Left renal pelvis (tissue), 4 donors: Measurements from ENCODE around the gene PSRC1. TPM values are rescaled to one million over a fixed set of nuclear protein-coding genes. Genes with fewer than 3 reads are reported as not detected.

ENCODE experiments used
- DNase-seq, 4 donors: peaks; one replicate each; pipeline ENCODE4 v3.0.0-alpha.2; 2013; ENCODE audit warnings: low read depth in 4 of 4, low spot score in 3 of 4
- polyA plus RNA-seq, 4 donors: library from polyadenylated mRNA; unstranded; fragments of 120-200 nt; gene quantifications; one replicate each; pipeline ENCODE4 v1.2.1, GENCODE V29; 2013; ENCODE audit not compliant: insufficient read length in 4 of 4

PSRC1 gene
- polyA plus RNA-seq, 4 donors = 22.3 to 25.5 (median 24.4) TPM

DNA sequence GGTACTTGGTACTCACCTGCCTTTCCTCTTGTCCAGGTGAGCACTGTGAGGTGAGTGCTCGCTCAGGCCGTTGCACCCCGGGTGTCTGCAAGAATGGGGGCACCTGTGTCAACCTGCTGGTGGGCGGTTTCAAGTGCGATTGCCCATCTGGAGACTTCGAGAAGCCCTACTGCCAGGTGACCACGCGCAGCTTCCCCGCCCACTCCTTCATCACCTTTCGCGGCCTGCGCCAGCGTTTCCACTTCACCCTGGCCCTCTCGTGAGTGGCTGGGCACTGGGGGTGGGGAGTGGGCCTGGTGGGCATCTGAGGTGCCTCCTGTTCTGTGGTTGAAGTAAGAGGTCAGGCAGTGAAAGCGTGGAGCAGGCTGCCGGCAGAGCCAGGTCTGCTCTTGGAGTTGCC is 21.9 kb downstream of the PSRC1 start:
- no peak for DNase-seq

DNA sequence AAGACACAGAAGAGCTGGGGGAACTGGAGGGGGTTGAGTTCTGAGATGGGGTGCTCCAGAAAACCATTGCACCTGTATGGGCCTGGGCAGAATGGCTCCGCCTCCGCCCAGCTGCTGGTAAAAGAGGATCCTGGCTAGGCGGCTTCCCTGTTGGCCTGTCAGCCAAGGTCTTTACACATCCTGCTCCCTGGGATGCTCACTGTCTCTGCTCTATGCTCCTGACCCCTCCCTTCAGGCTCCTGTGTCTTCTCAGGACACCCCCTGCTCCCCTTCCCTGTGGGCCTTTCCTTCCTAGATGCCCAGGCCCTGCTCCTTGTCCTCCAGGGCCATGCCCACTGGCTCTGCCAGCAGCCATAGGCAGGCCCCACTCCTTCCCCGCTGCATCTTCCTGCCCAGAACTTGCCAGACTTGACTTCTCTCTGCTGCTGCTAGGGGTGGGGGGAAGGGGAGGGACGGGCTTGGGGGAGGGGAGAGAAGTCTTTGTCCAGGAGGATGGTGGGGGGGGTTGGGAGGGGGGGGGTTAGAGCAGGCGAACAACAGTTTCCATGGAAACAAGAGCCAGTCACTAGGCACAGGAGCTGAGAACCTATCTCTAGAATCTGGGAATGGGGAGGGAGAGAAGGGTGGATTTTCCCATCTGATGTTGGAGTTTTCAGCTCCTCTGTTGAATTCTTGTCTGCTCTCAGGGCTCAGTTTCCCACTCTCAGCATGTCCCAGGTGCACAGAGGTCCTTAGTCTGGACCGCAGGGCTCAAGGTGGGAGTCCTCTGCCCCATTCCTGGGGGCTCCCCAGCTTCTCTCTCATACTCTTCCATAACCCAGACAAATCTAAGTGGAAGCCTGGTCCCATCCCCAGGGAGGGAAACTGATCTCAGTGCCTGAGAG is 23.0 kb downstream of the PSRC1 start:
- DNase-seq = no peak

DNA sequence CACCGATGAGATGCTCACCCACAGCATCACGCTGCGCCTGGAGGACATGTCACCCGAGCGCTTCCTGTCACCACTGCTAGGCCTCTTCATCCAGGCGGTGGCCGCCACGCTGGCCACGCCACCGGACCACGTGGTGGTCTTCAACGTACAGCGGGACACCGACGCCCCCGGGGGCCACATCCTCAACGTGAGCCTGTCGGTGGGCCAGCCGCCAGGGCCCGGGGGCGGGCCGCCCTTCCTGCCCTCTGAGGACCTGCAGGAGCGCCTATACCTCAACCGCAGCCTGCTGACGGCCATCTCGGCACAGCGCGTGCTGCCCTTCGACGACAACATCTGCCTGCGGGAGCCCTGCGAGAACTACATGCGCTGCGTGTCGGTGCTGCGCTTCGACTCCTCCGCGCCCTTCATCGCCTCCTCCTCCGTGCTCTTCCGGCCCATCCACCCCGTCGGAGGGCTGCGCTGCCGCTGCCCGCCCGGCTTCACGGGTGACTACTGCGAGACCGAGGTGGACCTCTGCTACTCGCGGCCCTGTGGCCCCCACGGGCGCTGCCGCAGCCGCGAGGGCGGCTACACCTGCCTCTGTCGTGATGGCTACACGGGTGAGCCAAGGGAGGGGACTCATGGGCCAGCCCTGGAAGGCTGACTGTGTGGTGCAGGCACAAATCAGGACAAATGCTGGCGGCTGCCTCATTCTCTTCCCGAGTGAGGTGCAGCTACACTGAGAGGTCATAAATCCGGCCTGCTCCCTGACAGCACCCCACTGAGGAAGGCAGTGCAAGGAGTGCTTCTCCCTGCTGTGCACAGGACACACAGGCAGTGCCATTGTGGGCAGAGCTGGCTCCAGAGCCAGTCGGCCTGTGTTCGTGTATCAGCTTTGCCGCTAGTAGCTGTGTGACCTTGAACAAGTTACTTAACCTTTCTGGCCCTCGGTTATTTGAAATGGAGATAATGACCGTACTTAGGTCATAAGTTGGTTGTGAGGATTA is 24.2 kb downstream of the PSRC1 start:
- DNase-seq = no peak

DNA sequence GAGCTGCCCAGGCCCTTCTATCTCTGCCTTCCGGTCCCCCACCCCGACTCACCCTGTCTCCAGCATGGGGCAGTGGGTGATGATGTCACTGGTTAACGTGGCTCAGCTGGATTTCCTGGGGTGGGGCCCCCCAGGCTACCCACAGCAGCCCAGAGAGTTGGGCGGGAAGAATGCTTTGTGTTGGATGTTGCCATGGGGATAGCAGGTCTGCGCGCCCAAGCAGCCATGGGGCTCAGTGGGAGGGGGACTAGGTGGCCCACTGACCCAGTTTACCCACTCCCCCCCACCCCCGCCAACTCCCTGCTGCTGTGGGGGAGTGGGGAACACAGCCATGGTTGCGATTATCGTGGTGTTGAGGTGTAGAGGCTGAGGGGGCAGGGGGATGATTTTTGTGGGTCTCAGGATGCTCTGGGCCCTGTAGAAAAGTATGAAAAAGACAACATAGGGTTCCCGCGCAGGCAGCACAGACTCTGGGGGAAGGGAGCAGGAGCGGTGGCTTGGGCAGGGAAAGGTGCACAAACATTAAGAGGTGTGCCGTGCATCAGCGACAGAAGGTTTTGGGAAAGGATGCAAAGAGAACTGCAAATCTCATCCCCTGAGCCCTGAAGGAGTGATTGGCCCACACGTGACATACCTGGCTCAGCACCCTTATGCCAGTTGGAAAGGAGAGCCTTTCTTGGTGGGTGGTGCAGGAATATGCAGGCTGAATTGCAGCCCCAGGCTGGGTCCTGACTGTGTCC is 25.1 kb downstream of the PSRC1 start:
- no peak for DNase-seq

DNA sequence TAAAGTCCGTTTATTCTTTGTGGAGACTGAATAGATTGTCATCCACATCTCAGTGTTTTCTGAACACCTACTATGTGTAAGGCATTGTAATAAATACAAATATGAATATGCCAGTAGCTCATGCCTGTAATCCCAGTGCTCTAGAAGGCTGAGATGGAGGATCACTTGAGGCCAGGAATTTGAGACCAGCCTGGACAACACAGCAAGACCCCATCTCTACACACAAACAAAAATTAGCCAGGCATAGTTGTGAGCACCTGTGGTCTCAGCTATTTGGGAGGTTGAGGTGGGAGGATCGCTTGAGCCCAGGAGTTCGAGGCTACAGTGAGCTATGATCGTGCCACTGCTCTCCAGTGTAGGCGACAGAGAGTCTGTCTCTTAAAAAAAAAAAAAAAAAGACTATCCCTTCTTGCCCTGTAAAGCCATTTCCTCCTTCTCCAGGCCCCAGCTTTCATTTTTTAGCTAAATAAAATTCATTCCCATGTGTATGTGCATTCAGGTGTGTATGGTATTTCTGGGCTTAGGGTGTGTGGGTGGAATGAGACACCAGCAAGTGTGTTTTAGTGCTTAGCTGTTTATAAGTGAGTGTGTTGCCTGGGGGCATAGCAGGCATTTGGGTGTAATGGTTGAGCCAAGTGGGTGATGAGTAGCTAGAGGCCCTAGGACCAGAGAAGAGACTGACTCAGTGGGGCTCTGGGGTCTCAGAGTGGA is 25.8 kb downstream of the PSRC1 start:
- DNase-seq = no peak

DNA sequence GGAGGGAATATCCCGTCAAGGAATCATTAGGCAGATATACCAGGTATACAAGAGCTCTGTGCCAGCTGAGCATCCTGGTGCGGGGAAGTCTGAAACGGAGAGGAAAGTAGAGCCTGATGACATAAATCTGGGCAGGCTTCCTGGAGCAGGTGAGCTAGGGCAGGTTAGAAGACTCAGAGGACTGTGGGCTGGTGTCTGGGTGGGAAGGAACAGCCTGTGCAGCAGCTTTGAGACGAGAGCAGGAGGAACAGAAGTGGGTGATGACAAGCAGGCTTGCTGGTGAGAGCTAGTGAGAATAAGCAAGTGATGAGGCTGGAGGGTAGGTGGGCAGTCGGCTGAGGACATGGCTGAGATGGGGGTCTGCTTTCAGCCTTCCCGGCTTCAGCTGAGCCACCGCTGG is 26.9 kb downstream of the PSRC1 start:
- DNase-seq = no peak

DNA sequence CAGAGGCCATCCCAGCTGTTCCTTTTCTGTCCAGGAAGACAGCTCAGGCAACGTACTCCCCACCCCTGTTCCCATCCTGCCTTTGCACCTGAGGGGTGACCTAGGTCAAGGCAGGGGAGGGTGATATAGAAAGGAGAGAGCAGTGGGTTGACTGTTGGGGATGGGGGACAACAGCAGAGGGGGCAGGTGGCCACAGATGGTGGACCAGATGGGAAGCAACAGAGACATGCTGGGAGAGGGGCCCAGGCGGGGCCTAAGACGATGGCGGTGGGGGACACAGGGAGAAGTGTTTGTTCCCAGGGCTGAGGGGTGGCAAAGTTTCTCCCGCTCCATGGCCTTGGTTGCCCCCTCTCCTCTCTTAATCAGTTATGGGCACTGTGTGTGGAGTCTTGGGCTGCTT is 27.3 kb downstream of the PSRC1 start:
- no peak for DNase-seq

DNA sequence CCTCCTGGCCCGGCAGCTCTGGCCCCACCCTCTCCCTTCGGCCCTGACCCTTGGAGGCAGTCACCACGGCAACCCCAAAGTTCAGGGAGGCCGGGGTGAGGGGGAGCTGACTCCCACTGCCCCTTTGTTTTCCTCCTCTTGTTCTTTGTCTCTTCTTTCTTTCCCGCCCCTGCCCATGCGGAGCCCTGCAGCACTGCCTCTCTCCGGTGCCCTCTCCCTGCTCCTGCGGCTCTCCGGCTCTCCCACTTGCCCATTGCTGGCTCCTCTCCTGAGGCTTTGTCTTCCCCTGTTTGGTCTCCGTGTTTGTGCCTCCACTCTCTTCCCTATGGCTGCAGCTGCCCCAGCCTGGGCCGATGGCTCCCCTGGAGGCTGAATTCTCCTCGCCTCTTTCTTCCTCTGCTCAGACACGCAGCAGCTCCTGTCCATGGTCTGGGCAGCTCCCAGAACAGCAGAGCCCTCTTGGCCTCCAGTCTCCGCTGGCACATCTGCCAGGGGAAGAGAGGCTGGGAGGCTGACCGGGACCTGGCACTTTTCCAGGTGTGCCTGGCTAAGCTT is 27.8 kb downstream of the PSRC1 start:
- DNase-seq = no peak

DNA sequence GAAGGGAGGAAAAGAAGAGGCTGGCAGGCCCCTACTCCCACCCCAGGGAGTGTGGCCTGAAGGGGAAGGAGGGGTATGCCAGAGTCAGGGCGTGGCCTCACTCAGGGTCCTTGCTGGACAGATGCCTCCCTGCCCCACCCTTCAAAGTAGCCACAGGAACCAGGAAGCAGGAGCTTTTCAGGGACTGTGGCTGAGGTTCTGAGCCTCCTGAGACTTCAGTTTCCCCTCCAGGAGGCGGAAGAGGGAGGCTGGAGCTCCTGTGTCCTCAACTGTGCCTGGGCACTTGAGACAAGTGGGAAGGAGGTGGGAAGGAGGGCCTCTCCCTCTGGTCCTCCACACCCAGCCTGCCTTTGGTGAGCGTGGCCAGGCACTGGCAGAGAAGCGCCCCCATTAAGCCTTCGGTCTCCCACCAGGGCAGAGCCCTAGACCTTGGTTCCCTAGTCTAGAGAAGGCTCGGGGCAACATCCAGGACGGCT is 28.3 kb downstream of the PSRC1 start:
- DNase-seq = no peak

DNA sequence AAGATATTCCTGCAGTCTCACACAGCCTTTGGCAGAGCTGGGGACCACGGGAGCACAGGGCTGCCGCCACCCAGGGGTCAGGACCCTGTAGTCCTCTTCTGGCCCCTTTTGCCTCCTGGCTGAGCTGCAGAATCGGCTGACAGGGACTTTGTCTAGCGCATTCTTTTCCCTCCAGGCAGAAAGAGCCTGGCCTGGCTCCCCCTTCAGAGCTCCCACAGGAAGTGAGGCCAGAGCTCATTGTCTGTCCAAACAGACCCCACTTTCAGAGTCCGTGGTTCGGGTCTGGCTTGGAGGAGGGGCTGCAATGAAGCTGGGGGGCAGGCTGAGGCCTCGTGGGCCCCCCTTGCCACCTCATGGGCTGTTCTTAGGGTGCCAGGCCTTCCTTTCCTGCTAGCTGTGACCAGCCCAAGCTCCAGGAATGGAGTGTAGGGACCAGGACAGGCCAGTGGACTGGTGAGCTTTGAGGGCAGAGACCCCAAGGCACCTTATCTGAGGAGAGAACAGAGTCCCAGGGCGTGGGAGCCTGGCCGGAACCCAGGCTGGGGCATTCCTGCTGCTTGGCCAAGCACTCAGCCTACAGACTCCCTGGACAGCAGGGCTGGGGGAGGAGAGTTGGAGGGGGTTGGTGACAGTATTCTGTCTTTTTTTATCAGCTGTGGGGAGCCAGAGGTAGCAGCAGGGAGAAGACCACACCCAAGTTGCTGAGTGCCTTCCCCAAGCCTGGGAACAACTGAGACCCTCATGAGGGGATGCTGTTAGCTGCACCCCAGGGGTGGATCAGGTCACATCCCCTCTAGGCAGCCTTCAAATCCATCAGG is 28.9 kb downstream of the PSRC1 start:
- DNase-seq = no peak

DNA sequence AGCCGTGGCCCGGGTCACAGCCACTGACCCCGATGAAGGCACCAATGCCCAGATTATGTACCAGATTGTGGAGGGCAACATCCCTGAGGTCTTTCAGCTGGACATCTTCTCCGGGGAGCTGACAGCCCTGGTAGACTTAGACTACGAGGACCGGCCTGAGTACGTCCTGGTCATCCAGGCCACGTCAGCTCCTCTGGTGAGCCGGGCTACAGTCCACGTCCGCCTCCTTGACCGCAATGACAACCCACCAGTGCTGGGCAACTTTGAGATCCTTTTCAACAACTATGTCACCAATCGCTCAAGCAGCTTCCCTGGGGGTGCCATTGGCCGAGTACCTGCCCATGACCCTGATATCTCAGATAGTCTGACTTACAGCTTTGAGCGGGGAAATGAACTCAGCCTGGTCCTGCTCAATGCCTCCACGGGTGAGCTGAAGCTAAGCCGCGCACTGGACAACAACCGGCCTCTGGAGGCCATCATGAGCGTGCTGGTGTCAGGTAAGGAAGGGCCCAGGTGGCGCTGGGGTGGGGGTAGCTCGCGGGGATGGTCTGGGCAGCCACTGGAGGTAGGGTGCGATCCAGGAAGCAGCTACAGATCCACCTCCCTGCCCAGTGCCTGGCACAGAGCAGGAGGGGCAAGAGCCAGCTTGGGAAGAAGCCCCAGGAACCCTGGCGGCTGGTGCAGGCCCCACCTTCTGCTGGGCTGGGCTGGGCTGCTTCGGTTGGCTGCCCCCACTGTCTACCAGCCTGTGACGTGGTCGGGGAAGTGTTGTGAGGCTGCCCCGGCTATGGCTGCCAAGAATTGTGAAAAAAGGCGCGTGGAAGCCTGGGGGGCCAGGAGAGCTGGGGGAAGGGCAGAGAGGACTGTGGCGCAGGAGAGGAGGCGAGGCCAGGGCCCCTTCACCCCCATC is 29.8 kb downstream of the PSRC1 start:
- DNase-seq = no peak

DNA sequence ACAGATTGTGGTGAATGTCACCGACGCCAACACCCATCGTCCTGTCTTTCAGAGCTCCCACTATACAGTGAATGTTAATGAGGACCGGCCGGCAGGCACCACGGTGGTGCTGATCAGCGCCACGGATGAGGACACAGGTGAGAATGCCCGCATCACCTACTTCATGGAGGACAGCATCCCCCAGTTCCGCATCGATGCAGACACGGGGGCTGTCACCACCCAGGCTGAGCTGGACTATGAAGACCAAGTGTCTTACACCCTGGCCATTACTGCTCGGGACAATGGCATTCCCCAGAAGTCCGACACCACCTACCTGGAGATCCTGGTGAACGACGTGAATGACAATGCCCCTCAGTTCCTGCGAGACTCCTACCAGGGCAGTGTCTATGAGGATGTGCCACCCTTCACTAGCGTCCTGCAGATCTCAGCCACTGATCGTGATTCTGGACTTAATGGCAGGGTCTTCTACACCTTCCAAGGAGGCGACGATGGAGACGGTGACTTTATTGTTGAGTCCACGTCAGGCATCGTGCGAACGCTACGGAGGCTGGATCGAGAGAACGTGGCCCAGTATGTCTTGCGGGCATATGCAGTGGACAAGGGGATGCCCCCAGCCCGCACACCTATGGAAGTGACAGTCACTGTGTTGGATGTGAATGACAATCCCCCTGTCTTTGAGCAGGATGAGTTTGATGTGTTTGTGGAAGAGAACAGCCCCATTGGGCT is 30.6 kb downstream of the PSRC1 start:
- no peak for DNase-seq

DNA sequence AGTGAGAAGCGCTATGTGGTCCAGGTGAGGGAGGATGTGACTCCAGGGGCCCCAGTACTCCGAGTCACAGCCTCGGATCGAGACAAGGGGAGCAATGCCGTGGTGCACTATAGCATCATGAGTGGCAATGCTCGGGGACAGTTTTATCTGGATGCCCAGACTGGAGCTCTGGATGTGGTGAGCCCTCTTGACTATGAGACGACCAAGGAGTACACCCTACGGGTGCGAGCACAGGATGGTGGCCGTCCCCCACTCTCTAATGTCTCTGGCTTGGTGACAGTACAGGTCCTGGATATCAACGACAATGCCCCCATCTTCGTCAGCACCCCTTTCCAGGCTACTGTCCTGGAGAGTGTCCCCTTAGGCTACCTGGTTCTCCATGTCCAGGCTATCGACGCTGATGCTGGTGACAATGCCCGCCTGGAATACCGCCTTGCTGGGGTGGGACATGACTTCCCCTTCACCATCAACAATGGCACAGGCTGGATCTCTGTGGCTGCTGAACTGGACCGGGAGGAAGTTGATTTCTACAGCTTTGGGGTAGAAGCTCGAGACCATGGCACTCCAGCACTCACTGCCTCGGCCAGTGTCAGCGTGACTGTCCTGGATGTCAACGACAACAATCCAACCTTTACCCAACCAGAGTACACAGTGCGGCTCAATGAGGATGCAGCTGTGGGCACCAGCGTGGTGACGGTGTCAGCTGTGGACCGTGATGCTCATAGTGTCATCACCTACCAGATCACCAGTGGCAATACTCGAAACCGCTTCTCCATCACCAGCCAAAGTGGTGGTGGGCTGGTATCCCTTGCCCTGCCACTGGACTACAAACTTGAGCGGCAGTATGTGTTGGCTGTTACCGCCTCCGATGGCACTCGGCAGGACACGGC is 31.4 kb downstream of the PSRC1 start:
- no peak for DNase-seq

DNA sequence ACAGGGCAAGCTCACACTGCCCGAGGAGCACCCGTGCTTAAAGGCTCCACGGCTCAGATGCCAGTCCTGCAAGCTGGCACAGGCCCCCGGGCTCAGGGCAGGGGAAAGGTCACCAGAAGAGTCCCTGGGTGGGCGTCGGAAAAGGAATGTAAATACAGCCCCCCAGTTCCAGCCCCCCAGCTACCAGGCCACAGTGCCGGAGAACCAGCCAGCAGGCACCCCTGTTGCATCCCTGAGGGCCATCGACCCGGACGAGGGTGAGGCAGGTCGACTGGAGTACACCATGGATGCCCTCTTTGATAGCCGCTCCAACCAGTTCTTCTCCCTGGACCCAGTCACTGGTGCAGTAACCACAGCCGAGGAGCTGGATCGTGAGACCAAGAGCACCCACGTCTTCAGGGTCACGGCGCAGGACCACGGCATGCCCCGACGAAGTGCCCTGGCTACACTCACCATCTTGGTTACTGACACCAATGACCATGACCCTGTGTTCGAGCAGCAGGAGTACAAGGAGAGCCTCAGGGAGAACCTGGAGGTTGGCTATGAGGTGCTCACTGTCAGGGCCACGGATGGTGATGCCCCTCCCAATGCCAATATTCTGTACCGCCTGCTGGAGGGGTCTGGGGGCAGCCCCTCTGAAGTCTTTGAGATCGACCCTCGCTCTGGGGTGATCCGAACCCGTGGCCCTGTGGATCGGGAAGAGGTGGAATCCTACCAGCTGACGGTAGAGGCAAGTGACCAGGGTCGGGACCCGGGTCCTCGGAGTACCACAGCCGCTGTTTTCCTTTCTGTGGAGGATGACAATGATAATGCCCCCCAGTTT is 32.3 kb downstream of the PSRC1 start:
- DNase-seq = no peak

DNA sequence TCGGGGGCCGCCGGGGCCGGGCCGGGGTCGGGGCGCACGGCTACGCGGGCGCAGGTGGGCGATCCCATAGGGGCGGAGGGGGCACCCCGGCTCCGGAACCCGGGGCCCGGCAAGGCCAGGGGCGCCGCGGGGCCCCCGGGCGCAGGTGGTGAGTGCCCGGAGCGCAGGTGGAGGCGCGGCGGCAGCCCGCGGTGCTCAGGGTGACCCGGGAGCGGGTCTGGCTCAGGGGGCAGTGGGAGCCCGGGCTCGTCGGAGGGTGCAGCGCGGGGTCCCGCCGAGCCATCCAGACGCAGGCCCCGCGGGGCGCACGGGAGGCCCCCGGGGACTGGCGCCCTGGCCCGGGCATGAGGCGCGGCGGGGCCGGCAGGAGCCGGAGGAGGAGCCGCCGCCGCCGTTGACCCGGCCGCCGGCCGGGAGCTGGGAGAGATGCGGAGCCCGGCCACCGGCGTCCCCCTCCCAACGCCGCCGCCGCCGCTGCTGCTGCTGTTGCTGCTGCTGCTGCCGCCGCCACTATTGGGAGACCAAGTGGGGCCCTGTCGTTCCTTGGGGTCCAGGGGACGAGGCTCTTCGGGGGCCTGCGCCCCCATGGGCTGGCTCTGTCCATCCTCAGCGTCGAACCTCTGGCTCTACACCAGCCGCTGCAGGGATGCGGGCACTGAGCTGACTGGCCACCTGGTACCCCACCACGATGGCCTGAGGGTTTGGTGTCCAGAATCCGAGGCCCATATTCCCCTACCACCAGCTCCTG is 33.1 kb downstream of the PSRC1 start:
- DNase-seq = no peak
